Esophagus mucosa (tissue), 1 donor: ENCODE data around the gene CPSF6. TPM values are rescaled to one million over a fixed set of nuclear protein-coding genes. Genes with fewer than 3 reads are reported as not detected.

ENCODE experiments used
- total RNA-seq: library from RNA; stranded (reverse); gene quantifications from one replicate; pipeline ENCODE4 v1.2.4, GENCODE V29; 2023
- donor health status: DM: yes; HTN: yes; CAD: no.

The CPSF6 gene
- total RNA-seq, 1 donor from 2014 or later = 36.1 TPM

Other genes with a start within 250 kb of the CPSF6 start
- 13.0 TPM for gene LYZ, start 108.8 kb downstream of the CPSF6 start, total RNA-seq
- 12.5 TPM for gene YEATS4, start 120.2 kb downstream of the CPSF6 start, total RNA-seq
- gene FRS2, start 230.8 kb downstream of the CPSF6 start, total RNA-seq = 15.4 TPM